Activated CD8-positive, alpha-beta memory T cell treated with anti-CD3 and anti-CD28 coated beads, Interleukin-2, amount 50 U/mL, for 48 hours (primary cell): Measurements from ENCODE around the gene ENPP3.

Experiments used
- DNase-seq: peaks from one replicate; pipeline ENCODE4 v3.0.0-alpha.2; 2020

Gene ENPP3

DNA sequence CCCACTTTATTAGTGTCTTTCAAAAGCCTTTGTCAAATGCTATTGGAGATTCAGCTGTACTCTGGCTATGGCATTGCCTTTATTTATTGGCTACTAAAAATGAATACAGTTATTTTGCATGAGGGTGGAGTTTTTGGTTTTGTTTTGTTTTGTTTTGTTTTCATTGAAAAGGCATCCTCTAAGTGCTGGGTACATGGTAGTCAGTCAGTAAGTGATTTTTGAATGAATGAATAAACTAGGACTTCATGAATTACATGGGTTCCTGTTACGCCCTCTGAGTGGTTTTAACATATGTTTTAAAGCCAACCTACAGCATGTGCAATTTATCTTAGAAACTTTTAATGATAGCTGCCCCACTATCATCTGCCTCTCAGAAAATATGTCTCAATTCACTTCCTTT lies 131.9 kb downstream of the ENPP3 start:
- no peak for DNase-seq

DNA sequence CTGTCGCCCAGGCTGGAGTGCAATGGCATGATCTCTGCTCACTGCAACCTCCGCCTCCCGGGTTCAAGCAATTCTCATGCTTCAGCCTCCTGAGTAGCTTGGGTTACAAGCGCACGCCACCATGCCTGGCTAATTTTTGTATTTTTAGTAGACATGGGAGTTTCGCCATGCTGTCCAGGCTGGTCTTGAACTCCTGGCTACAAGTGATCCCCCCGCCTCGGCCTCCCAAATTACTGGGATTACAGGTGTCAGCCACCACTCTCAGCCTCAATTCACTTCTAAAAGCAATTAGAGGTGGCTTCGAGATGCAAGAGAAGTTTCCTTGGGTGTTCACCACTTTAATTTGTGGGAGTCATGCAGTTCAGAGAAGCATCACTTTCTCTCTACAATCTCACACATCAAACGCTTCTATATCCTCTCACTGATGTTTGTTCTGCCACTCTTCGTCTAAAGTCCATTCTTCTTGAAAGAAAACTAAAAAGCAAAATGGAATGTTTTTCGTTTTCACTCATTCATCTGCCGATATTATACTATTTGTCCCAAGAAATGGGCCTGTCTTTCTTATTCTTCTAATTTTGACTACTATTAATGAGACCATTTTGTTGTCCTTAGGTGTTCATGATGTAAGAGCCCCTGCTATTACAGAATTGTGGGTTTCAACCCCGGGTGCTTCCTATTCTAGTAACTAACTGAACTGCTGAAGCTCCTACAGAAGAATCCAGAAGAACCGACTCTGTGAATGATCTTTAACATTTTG lies 132.5 kb downstream of the ENPP3 start:
- no peak for DNase-seq

DNA sequence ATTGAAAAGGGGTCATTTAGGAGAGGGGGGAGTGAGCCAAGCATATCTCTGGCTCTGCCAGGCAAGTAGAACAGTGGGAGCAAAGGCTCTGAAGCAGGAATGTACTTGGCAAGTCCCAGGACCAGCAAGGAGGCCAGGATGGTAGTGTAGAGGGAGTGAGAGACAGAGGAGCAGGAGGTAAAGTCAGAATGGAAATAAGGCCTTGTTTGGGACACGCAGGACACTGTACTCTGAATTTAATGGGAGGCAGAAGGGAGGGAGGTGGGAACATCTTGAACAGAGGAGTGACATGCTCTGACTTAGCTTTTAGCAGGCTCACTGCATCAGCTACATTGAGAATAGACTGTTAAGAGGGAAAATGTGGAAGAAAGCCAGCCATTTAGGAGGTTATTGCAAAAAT lies 133.7 kb downstream of the ENPP3 start:
- no peak for DNase-seq

DNA sequence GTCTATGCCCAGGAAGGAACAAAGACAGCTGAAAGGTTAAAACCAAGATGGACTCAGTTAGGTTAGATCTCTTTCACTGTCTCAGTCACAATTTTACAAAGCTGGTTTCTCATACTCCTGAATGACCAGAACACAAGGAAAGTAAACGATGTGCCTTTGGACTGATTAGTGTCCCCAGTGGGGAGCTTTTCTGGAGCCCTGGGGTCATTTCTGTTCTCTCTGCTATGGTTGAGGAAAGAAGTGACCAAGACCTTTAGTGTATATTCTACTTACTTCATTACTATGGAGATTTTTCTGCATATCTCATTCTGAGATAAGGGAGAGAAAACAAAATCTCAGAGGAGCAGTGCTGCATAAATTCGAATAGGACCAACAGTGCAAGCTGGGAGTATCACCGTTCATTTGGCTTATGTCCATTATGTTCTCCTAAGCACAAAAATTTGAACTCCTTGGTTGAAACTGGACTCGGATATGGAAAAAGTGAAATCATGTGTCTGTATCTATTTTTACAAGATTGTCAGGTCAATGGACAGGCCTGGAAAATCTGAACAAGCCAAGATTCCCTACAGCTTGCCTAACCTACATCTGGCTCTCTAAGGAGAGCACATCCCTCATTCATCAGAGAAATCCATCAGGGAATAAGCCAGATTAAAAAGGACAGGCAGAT lies 136.3 kb downstream of the ENPP3 start:
- DNase-seq, result no peak

DNA sequence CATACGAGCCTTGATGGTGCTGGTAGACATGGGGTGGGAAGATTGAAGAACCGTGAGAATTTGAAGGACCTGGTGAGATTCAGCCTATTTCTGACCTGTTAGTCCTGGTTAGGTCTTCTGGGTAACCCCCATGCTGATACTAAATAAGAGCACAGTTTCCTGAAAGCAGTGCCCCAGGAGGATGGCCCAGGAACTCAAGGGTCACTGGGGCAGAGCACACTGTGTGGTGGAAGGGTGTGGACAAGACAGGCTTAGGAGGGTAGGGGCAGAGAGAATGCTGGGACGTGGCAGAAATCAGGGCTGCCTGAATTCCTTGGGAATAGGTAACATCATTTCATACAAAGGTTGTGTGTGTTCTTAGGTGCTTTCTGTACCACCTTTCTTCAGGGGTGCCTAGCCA lies 138.8 kb downstream of the ENPP3 start:
- DNase-seq, result no peak

DNA sequence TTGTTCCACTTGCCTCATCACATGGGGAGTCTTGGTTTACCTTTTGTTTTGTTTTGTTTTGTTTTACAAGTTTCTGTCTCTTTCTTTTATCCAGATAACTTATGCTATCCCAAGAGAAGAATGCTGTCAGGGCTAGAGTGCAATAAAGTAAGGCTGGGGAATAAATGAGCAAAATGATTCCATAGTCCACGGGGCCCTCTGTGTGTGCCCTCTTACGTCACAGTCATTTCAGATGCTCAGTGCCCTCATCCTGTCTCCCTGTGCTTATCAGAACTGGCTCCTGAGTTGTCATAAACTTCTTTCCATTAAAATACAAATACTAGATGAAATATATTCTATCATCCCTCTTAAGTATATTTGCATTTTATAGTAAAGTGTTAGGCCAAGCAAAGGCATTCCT lies 139.9 kb downstream of the ENPP3 start:
- DNase-seq, result no peak

DNA sequence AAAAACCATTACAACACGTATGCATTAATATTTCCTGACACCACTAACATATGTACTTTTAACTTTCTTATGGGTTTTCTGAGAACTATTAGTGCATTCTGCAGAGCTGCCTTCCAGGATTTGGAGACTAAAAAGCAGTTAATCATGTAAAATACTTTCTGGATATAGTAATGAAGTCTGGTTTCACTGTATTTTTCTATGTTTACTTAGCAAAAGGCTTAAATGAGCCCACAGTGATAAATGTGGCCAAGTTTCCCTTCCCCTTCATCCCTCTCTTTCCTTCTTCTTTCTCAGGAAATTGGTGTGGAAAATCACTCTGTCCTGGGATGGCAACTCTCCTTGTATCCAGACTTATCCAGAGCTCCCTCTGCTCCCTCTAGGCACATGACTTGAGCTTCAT lies 141.1 kb downstream of the ENPP3 start:
- DNase-seq, result no peak

DNA sequence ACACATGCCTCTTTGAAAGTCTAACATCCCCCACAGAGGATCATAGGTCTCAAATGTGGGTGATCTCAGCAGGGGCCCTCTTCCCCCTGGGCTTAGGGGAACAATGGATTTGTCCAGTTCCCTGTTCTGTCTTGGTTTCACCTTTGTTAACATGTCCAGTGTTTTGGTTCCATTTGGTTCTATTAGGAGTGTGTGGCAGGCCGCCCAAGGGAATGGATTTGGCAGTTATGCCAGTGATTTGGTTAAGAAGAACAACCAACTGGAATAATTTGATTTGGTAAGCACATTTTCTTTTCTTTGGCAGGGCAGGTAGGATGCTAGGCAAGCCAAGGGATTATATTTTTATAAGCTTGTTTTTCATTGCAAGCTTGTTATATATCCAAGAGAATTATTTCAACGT lies 142.2 kb downstream of the ENPP3 start:
- no peak for DNase-seq

DNA sequence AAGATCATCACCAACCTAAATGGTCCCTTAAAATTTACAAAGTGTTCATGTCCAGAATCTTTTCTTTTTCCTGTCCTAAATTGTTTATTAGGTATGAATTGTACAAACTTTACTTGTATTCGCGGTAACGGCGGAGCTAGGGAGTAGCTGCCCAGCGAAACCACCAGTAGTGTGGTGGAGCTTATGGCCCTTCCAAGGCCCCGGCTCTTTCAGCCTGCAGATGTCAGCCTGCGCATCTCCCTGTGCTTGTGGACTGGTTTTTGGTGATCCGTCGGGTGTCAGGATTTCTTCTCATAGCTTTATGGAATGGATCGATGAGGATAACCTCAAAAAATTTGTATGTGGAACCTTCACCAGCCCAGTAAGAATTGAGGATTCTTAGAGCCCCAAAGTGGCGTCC lies 143.5 kb downstream of the ENPP3 start:
- DNase-seq, result no peak

DNA sequence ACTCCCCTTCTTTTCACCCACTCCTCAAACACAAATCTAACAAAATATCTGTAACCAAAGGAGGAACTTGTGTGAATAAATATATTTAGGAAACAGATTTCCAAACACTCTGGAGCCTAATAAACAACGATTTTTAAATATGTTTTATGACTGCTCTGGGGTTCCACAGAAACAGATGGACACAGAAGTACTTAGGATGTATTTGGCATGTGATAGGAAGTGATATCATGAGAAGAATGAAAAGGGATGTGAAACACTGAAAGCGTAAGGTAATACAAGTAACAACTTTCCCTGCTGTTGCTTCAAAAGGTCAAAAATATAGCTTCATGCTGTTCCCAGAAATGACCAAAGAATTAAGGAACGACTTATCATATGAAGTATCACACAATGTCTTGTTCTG lies 144.6 kb downstream of the ENPP3 start:
- no peak for DNase-seq

DNA sequence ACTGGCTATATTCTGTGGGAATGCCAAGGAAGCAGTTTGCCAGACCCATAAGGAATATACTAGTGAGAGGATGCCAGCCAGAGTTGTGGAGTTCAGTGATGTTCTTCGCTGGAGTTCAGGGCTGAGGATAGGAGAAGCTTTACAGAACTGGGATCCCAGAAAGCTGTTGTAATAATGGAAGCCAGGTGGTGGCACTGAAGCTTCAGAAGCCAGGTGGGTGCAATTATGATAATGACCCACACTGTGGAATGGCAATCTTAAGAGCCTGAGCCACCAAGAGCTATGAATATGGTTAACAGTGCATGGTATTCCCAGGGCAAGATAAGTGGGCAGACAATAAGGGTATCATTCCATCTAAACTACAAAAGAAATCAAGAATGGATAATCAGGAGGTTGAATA lies 145.7 kb downstream of the ENPP3 start:
- no peak for DNase-seq

DNA sequence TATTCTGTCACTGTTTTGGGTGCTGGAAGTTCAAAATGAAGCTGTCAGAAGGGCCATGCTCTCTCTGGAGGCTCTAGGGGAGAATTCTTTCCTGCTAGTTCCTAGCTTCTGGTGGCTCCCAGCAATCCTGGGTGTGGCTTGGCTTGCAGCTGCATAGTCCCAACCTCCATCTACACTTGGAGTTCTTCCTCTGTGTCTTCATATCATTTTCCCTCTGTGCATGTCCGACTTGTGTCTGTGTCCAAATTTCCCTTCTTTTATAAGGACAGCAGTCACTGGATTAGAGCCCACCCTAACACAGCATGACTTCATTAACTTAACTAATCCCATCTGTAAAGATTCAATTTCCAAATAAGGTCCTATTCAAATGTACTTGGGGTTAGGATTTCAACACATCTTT lies 147.5 kb downstream of the ENPP3 start:
- no peak for DNase-seq

DNA sequence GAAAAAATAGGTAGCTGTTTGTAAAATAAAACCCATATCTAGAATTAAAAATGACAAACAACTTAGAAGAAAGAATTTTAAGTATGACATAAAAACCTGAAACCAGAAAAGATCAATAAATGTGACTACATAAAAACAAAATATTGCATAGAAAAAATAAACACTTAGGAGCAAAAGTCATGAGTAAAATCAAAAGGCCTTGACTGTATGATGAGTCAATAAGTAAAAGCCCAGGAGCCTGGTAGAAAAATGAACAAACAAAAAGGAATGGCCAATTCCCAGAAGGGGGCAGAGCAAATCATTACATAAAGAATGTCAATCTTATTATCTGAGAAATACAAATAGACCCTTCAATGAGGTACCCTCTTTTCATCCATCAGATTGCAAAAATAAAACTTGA lies 150.0 kb downstream of the ENPP3 start:
- no peak for DNase-seq

DNA sequence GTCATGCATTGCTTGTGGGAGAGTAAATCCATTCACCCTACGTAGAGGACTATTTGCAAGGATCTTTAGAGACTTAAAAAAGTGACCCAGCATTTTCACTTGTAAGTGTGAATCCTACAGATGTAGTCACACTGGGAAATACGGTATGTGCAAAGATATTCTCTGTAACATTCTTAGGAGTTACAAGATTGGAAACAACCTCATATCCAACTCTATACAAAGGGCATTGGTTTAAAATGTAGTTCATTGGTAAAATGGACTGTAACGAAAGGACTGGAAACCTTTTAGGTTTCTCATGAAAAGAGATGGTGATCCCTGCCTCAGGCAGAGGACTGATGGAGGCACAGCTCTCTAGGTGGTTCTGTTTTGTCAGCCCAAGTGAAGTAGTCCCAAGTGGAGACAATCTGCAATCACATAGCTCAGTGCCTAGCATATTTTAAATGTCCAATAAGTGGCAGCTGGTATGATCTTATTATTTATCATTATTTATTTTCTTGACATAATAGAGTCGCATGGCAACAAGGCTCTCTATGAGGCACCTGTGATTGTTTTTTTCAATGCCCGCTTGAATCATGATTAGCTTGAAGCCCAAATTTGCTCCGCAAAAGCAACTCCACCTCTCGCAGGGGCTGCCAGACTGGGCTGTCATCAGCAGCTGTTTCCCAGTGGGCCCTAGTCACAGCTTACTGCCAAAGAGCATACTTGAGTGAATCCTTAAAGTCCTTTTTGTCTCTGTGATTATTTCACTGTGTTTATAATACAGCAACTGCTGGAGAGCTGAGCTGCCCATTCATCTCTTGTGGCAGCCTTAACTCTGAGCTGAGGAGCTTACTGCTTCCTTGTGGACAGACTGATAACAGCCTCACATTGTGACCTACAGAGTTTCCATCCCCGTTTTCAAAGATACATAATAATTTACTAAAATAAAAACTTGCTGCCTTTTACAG lies 150.9 kb downstream of the ENPP3 start:
- no peak for DNase-seq

DNA sequence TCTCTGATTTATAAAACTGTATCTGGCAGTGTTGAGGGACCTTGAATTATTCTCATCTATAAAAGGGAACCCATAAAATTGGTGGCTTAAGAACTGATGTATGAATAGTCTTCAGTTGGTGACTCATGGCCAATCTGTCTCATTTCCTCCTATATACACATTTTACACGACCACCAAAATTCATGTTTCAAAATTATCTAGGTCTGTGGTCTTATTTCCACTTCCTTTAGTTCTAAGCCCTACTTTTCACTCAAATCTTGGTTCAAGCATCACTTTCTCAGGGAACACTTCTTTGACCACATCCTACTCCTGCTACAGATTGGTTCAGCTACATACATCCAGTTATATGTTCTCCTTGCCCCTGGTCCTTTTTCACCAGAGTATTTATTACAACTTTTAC lies 152.1 kb downstream of the ENPP3 start:
- DNase-seq, result no peak

DNA sequence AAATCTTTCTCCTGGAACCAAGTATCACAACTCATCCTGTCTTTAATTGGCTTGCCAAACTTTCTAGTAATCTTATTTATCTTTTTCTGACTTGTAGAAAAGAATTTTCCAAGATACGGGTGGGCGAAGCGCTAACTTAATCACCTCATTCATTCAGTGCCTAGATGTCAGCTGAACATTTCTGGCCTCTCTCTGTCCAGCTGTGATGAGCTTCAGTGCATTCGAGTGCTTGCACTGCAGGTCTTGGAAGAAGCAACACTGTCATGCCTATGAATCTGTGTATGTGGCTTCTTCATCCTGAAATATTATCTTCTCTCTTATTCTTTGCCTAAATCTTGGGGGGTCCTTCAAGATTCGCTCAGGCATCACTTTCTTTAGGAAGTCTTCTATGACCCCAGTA lies 154.4 kb downstream of the ENPP3 start:
- DNase-seq, result no peak

DNA sequence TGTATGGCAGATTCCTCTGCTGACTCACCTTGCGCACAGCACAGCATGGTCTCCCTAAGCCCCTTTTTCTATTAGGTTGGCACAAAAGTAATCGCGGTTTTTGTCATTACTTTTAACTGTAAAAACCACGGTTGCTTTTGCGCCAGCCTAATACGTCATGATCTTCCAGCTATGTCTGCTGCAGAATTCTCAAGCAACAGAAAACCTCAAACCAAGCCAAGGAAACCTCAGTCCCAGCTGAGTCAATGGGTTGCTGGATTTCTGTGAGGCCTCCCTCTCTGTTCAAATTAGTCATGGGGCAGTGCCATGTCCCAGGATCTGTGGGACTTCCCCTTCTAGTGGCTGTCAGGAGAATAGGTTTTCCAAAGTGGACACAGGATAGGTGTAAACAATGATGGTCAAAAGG lies 155.0 kb downstream of the ENPP3 start:
- no peak for DNase-seq

DNA sequence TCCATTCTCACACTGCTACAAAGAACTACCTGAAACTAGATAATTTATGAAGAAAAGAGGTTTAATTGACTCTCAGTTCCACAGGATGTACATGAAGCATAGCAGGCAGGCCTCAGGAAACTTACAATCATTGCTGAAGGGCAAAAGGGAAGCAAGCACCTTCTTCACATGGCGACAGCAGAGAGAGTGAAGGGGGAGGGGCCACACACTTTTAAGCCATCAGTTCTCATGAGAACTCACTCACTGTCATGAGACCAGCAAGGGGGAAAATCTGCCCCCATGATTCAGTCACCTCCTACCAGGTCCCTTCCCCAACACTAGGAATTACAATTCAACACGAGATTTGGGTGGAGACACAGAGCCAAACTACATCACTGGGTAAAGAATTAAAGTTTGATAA lies 158.3 kb downstream of the ENPP3 start:
- no peak for DNase-seq
